Stimulated activated effector memory CD8-positive, alpha-beta T cell treated with anti-CD3 and anti-CD28 coated beads, Interleukin-12 subunit alpha, Interleukin-12 subunit beta, amount 100 ng/mL, for 72 hours (primary cell): ENCODE measurements around the gene SDK2.

Experiments
- ATAC-seq: fragments of 150-1000 bp; cut with Tn5 transposase; 2 replicates; pipeline ENCODE4 v1.10.0; 2021
- DNase-seq, 2 donors: peaks; one replicate each; pipeline ENCODE4 v3.0.0; 2021 to 2022; ENCODE audit warnings: low spot score in 2 of 2
- H3K27ac Mint-ChIP-seq: one replicate; pipeline ENCODE4 v1.8.0; 2022; ENCODE audit warnings: mild to moderate bottlenecking, mixed read lengths
- H3K36me3 Mint-ChIP-seq: one replicate; pipeline ENCODE4 v1.8.0; 2022; ENCODE audit warnings: mild to moderate bottlenecking, mixed read lengths
- H3K4me1 Mint-ChIP-seq: one replicate; pipeline ENCODE4 v1.8.0; 2022; ENCODE audit warnings: mixed read lengths
- H3K4me3 Mint-ChIP-seq: one replicate; pipeline ENCODE4 v1.8.0; 2022; ENCODE audit warnings: mild to moderate bottlenecking, mixed read lengths
- H3K9me3 Mint-ChIP-seq: one replicate; pipeline ENCODE4 v1.8.0; 2022; ENCODE audit warnings: mixed read lengths

The SDK2 gene

GRCh38 chr17:73644145-73645049 is at the start of gene SDK2:
SDK2 (minus strand) TSS chr17:73644445; CDS start chr17:73644088, 357 bp downstream.
- no peaks in the 10 kb centered on the region for H3K36me3 Mint-ChIP-seq
- DNase-seq, result no peak
- H3K27ac Mint-ChIP-seq, result no peak within 1 kb of the TSS
- ATAC-seq, result no peak
- no peaks in the 10 kb centered on the region for H3K9me3 Mint-ChIP-seq
- peak within 1 kb of the TSS; percentile 60 for H3K4me3 Mint-ChIP-seq
- H3K4me1 Mint-ChIP-seq, result peaks cover 5% of the 10 kb centered on the region

- Mint-ChIP-seq H3K36me3 (no peaks in the 10 kb centered on the region), H3K4me3 (no peak overlapping the region), H3K27ac (no peak overlapping the region), H3K4me1 (no peaks in the 10 kb centered on the region), H3K9me3 (no peaks in the 10 kb centered on the region)
- no peak for DNase-seq
- no peak for ATAC-seq
These were observed 48.8 kb upstream of the SDK2 start for GRCh38 chr17:73693071-73693470.

GRCh38 chr17:73691321-73691766 is 47.1 kb upstream of the SDK2 start:
- DNase-seq, result no peak
- H3K4me3 Mint-ChIP-seq, result no peak overlapping the region
- H3K36me3 Mint-ChIP-seq, result no peaks in the 10 kb centered on the region
- no peaks in the 10 kb centered on the region for H3K9me3 Mint-ChIP-seq
- H3K4me1 Mint-ChIP-seq, result no peaks in the 10 kb centered on the region
- no peak for ATAC-seq
- no peak overlapping the region for H3K27ac Mint-ChIP-seq

GRCh38 chr17:73690676-73691075 is 46.4 kb upstream of the SDK2 start:
- no peak overlapping the region for H3K4me3 Mint-ChIP-seq
- no peaks in the 10 kb centered on the region for H3K9me3 Mint-ChIP-seq
- DNase-seq (no peak), ATAC-seq (no peak)
- no peaks in the 10 kb centered on the region for H3K36me3 Mint-ChIP-seq
- no peaks in the 10 kb centered on the region for H3K4me1 Mint-ChIP-seq
- no peak overlapping the region for H3K27ac Mint-ChIP-seq

GRCh38 chr17:73689596-73690275 is 45.5 kb upstream of the SDK2 start:
- Mint-ChIP-seq H3K36me3 (no peaks in the 10 kb centered on the region), H3K27ac (no peak overlapping the region), H3K4me3 (no peak overlapping the region), H3K4me1 (no peaks in the 10 kb centered on the region), H3K9me3 (peaks cover 4% of the 10 kb centered on the region)
- DNase-seq, result no peak
- ATAC-seq, result no peak

GRCh38 chr17:73686961-73687360 is 42.7 kb upstream of the SDK2 start:
- Mint-ChIP-seq H3K4me3 (no peak overlapping the region), H3K36me3 (no peaks in the 10 kb centered on the region), H3K9me3 (peaks cover 6% of the 10 kb centered on the region), H3K4me1 (no peaks in the 10 kb centered on the region), H3K27ac (no peak overlapping the region)
- ATAC-seq, result no peak
- DNase-seq, result no peak

GRCh38 chr17:73686126-73686525 is 41.9 kb upstream of the SDK2 start:
- H3K9me3 Mint-ChIP-seq, result peaks cover 10% of the 10 kb centered on the region
- H3K27ac Mint-ChIP-seq, result no peak overlapping the region
- ATAC-seq (no peak), DNase-seq (peak in 1 of 2 donors; percentile 4)
- H3K4me1 Mint-ChIP-seq, result no peaks in the 10 kb centered on the region
- no peaks in the 10 kb centered on the region for H3K36me3 Mint-ChIP-seq
- H3K4me3 Mint-ChIP-seq, result no peak overlapping the region

- no peak for DNase-seq
- Mint-ChIP-seq H3K27ac (no peak overlapping the region), H3K4me1 (no peaks in the 10 kb centered on the region), H3K4me3 (no peak overlapping the region), H3K36me3 (no peaks in the 10 kb centered on the region), H3K9me3 (peaks cover 10% of the 10 kb centered on the region)
- no peak for ATAC-seq
These were observed 39.9 kb upstream of the SDK2 start for GRCh38 chr17:73684183-73684582.

- no peak overlapping the region for H3K4me3 Mint-ChIP-seq
- H3K4me1 Mint-ChIP-seq, result no peaks in the 10 kb centered on the region
- ATAC-seq (no peak), DNase-seq (no peak)
- peaks cover 10% of the 10 kb centered on the region for H3K9me3 Mint-ChIP-seq
- H3K27ac Mint-ChIP-seq, result no peak overlapping the region
- H3K36me3 Mint-ChIP-seq, result no peaks in the 10 kb centered on the region
These were observed 39.5 kb upstream of the SDK2 start for GRCh38 chr17:73683771-73684170.

GRCh38 chr17:73681946-73682345 is 37.7 kb upstream of the SDK2 start:
- Mint-ChIP-seq H3K36me3 (no peaks in the 10 kb centered on the region), H3K27ac (no peak overlapping the region), H3K4me1 (no peaks in the 10 kb centered on the region), H3K4me3 (no peak overlapping the region), H3K9me3 (peaks cover 10% of the 10 kb centered on the region)
- ATAC-seq (no peak), DNase-seq (no peak)

GRCh38 chr17:73679476-73679875 is 35.2 kb upstream of the SDK2 start:
- H3K27ac Mint-ChIP-seq, result no peak overlapping the region
- ATAC-seq, result no peak
- H3K4me1 Mint-ChIP-seq, result no peaks in the 10 kb centered on the region
- H3K36me3 Mint-ChIP-seq, result no peaks in the 10 kb centered on the region
- H3K9me3 Mint-ChIP-seq, result peaks cover 6% of the 10 kb centered on the region
- no peak overlapping the region for H3K4me3 Mint-ChIP-seq
- DNase-seq, result no peak

- Mint-ChIP-seq H3K4me3 (no peak overlapping the region), H3K36me3 (no peaks in the 10 kb centered on the region), H3K9me3 (peaks cover 6% of the 10 kb centered on the region), H3K27ac (no peak overlapping the region), H3K4me1 (no peaks in the 10 kb centered on the region)
- DNase-seq, result no peak
- ATAC-seq, result no peak
These were observed 34.8 kb upstream of the SDK2 start for GRCh38 chr17:73678999-73679398.

GRCh38 chr17:73669771-73670170 is 25.5 kb upstream of the SDK2 start:
- H3K9me3 Mint-ChIP-seq, result peaks cover 5% of the 10 kb centered on the region

GRCh38 chr17:73667181-73667959 is 23.1 kb upstream of the SDK2 start:
- no peaks in the 10 kb centered on the region for H3K36me3 Mint-ChIP-seq
- H3K4me1 Mint-ChIP-seq, result peaks cover 24% of the 10 kb centered on the region
- peak in 1 of 2 donors; percentile 47 for DNase-seq
- H3K9me3 Mint-ChIP-seq, result peaks cover 5% of the 10 kb centered on the region
- ATAC-seq, result no peak
- H3K27ac Mint-ChIP-seq, result no peak overlapping the region
- no peak overlapping the region for H3K4me3 Mint-ChIP-seq

More at GRCh38 chr17:73669771-73670170, 25.5 kb upstream of the SDK2 start:
- peaks cover 24% of the 10 kb centered on the region for H3K4me1 Mint-ChIP-seq
- no peak overlapping the region for H3K4me3 Mint-ChIP-seq
- H3K27ac Mint-ChIP-seq, result no peak overlapping the region
- ATAC-seq (no peak), DNase-seq (no peak)
- no peaks in the 10 kb centered on the region for H3K36me3 Mint-ChIP-seq

- H3K4me3 Mint-ChIP-seq, result no peak overlapping the region
These were observed 19.4 kb upstream of the SDK2 start for GRCh38 chr17:73663614-73664013.

More at GRCh38 chr17:73663614-73664013, 19.4 kb upstream of the SDK2 start:
- DNase-seq (peak in 1 of 2 donors; percentile 15), ATAC-seq (no peak)
- peaks cover 24% of the 10 kb centered on the region for H3K4me1 Mint-ChIP-seq
- no peaks in the 10 kb centered on the region for H3K9me3 Mint-ChIP-seq
- no peak overlapping the region for H3K27ac Mint-ChIP-seq
- H3K36me3 Mint-ChIP-seq, result no peaks in the 10 kb centered on the region
